ENCODE results near the gene NMRK1. TPM values are rescaled to one million over a fixed set of nuclear protein-coding genes. Genes with fewer than 3 reads are reported as not detected.

Gene NMRK1
- total RNA-seq, 1 donor from 2014 or later = 6.6 TPM

- H3K4me3 Mint-ChIP-seq = peak overlapping the region; percentile 92
- intact Hi-C loops (cut with micrococcal nuclease) = loop anchor here (1.0 to 10.0 kb wide), 11 partner anchors 18 to 1957 kb away; partner anchors contain the start of genes ANXA1, C9orf40, CARNMT1 and PCSK5
- H3K27me3 Mint-ChIP-seq = no peaks in the 10 kb centered on the region
- peaks cover 56% of the 10 kb centered on the region for H3K4me1 Mint-ChIP-seq
- H3K27ac Mint-ChIP-seq = peak overlapping the region; percentile 91
- no peak for DNase-seq
- H3K9me3 Mint-ChIP-seq = no peaks in the 10 kb centered on the region
- H3K36me3 Mint-ChIP-seq (ENCODE audit: low read depth) = peaks cover 18% of the 10 kb centered on the region
Observed at GRCh38 chr9:75088646-75089372, 854 bp upstream of the NMRK1 start.

DNA sequence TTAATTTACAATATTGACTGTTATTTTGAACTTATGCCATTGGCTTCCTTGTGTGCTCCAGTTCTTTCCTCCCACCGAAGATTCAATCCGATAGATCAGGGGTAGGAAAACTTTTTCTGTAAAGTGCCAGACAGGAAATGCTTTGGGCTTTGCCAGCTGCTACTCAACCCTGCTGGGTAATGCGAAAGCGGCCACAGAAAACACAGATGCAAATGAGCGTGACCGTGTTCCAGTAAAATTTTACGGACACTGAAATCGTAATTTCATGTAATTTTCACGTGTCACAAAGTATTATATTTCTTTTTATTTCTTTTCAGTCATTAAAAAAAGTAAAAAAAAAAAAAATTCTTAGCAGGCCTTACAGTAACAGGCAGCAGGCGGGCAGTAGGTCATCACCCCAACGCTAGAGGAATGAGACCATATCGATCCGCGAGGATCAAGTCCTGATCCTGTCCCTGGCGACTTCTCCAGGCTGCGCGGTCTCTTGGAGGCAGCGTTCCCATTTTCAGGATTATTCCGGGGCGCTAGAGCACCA is 599 bp downstream of the NMRK1 start:
- intact Hi-C loops (cut with micrococcal nuclease) = loop anchor here (5.0 to 10.0 kb wide), 7 partner anchors 40 to 1955 kb away; partner anchors contain the start of genes ANXA1, PCSK5 and RFK
- no peaks in the 10 kb centered on the region for H3K27me3 Mint-ChIP-seq
- no peaks in the 10 kb centered on the region for H3K9me3 Mint-ChIP-seq
- H3K36me3 Mint-ChIP-seq (ENCODE audit: low read depth) = peaks cover 15% of the 10 kb centered on the region
- peaks cover 51% of the 10 kb centered on the region for H3K4me1 Mint-ChIP-seq
- DNase-seq = peak; percentile 87
- H3K27ac Mint-ChIP-seq = peak overlapping the region; percentile 96
- H3K4me3 Mint-ChIP-seq = peak overlapping the region; percentile 94

GRCh38 chr9:75086541-75087288 is 1.2 kb downstream of the NMRK1 start:
- Mint-ChIP-seq H3K27ac (peak overlapping the region; percentile 75), H3K9me3 (no peaks in the 10 kb centered on the region), H3K4me3 (peak overlapping the region; percentile 94), H3K4me1 (peaks cover 47% of the 10 kb centered on the region), H3K27me3 (no peaks in the 10 kb centered on the region), H3K36me3 (ENCODE audit: low read depth) (peaks cover 19% of the 10 kb centered on the region)
- DNase-seq = no peak
- intact Hi-C loops (cut with micrococcal nuclease) = loop anchor here (5.0 to 10.0 kb wide), 7 partner anchors 41 to 1954 kb away; partner anchors contain the start of genes ANXA1, PCSK5 and RFK

DNA sequence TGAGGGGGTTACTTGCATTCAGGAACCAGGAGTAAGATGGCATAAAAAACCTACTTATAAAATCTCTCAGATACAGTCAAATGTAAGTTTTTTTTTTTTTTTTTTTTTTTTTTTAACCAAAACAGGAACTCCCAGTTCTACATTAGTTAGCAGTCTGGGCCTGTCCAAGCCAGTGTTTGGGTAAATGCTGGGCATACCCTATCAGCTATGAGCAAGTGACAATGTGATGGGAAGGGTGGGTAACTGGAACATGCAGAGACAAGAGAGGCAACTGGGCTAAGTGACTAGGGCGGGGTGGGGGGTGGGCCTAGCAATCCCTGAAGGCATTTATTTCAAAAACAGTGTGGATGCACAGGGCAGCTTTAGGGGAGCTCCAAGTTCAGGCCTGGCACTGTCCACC is 2.3 kb downstream of the NMRK1 start:
- intact Hi-C loops (cut with micrococcal nuclease) = loop anchor here (5.0 to 10.0 kb wide), 7 partner anchors 42 to 1953 kb away; partner anchors contain the start of genes ANXA1, PCSK5 and RFK
- Mint-ChIP-seq H3K9me3 (no peaks in the 10 kb centered on the region), H3K36me3 (ENCODE audit: low read depth) (peaks cover 15% of the 10 kb centered on the region), H3K27me3 (no peaks in the 10 kb centered on the region), H3K4me3 (peak overlapping the region; percentile 35), H3K4me1 (peaks cover 40% of the 10 kb centered on the region), H3K27ac (peak overlapping the region; percentile 46)
- DNase-seq = no peak

DNA sequence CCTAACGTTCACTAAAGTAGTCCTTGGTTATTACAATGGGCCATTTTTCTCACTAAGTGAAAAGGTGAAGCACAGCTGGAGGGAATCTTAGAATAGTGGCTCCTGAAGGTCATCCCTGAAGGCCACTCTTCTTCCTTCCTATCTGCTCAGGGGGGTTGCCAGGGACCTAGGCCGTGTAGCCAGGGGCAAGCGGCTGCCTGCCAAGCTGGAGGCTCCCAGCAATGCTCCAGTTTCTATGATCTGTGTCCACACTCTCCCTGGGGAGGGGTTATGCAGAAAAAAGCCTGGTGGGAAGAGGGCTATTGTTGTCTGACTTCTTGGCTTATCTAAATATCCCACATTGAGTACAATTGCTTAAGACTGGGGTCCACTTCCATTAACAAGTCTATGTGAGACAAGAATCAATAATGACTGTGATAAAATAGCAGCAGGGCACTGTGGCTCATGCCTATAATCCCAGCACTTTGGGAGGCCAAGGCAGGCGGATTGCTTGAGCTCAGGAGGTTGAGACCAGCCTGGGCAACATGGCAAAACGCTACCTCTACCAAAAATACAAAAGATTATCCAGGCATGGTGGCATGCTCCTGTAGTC is 3.8 kb downstream of the NMRK1 start:
- peaks cover 13% of the 10 kb centered on the region for H3K36me3 Mint-ChIP-seq (ENCODE audit: low read depth)
- H3K27ac Mint-ChIP-seq = no peak overlapping the region
- intact Hi-C loops (cut with micrococcal nuclease) = loop anchor here (10.0 kb wide), 1 partner anchor 1311 kb away; the partner anchor contains the start of gene RFK
- no peak for DNase-seq
- no peak overlapping the region for H3K4me3 Mint-ChIP-seq
- H3K9me3 Mint-ChIP-seq = no peaks in the 10 kb centered on the region
- no peaks in the 10 kb centered on the region for H3K27me3 Mint-ChIP-seq
- peaks cover 26% of the 10 kb centered on the region for H3K4me1 Mint-ChIP-seq

DNA sequence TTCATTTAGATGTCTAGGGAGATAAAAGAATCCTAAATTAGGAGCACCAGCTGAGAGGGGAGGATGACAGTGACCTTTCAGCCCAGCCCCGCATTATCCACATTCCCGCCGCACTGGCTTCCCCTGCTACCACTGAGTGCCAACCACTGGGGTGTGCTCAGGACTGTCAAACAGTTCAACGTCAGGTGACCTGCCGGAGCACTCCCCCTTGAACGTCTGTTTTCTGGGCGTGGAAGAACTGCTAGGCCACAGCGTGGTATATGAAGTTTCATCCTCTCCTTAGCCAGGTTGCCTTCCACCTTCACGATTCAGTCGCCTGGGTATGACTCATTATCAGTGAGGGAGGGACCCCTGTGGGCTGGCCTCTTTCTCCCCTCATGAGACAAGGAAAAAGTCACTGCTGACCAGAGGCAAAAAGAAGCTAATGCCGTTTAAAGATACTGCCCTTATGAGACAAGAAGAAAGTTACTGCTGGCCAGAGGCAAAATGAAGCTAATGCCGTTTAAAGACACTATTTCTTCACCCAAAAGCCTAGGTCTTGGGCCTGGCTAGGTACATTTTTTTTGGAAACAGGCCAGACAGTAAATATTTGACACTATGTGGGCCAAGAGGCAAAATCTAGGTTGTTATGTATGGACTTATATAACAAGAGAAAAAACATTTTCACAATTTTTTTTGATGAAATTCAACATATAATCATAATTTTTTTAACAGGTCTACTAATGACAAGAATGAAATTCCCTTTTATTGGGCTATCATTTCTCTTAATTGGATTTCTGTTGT is 4.6 kb downstream of the NMRK1 start:
- H3K4me1 Mint-ChIP-seq = peaks cover 23% of the 10 kb centered on the region
- no peak overlapping the region for H3K4me3 Mint-ChIP-seq
- H3K27me3 Mint-ChIP-seq = no peaks in the 10 kb centered on the region
- intact Hi-C loops (cut with micrococcal nuclease) = loop anchor here (10.0 kb wide), 1 partner anchor 1311 kb away; the partner anchor contains the start of gene RFK
- no peaks in the 10 kb centered on the region for H3K9me3 Mint-ChIP-seq
- peaks cover 11% of the 10 kb centered on the region for H3K36me3 Mint-ChIP-seq (ENCODE audit: low read depth)
- DNase-seq = no peak
- no peak overlapping the region for H3K27ac Mint-ChIP-seq

DNA sequence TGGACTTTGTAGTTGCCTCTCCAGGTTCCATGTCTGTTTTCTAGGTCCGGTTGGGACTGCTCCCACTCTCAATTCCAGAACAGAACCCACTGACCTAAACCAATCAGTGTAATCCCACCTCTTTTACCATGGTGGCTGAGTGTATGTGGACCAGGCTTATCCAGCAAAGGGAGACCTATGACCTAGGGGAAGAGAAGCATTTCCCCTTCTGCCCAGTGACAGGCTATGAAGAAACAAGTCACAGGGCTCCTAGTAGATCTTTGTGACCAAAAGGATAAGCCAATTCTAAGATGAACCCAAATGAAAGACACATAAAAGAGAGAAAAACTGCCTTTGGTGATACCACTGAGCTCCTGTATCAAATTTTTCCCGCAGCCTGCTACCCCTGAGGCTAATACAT is 6.3 kb downstream of the NMRK1 start:
- no peak overlapping the region for H3K27ac Mint-ChIP-seq
- H3K27me3 Mint-ChIP-seq = no peaks in the 10 kb centered on the region
- H3K4me3 Mint-ChIP-seq = no peak overlapping the region
- H3K4me1 Mint-ChIP-seq = peaks cover 21% of the 10 kb centered on the region
- intact Hi-C loops (cut with micrococcal nuclease) = loop anchor here (10.0 kb wide), 1 partner anchor 1313 kb away; the partner anchor contains the start of gene RFK
- H3K9me3 Mint-ChIP-seq = no peaks in the 10 kb centered on the region
- H3K36me3 Mint-ChIP-seq (ENCODE audit: low read depth) = peaks cover 13% of the 10 kb centered on the region
- DNase-seq = no peak

- peaks cover 22% of the 10 kb centered on the region for H3K4me1 Mint-ChIP-seq
- H3K4me3 Mint-ChIP-seq = no peak overlapping the region
- H3K27me3 Mint-ChIP-seq = no peaks in the 10 kb centered on the region
- intact Hi-C loops (cut with micrococcal nuclease) = no loop called here
- no peaks in the 10 kb centered on the region for H3K9me3 Mint-ChIP-seq
- H3K27ac Mint-ChIP-seq = no peak overlapping the region
- DNase-seq = no peak
- H3K36me3 Mint-ChIP-seq (ENCODE audit: low read depth) = peaks cover 19% of the 10 kb centered on the region
Observed at GRCh38 chr9:75072895-75073294, 15.1 kb downstream of the NMRK1 start.

DNA sequence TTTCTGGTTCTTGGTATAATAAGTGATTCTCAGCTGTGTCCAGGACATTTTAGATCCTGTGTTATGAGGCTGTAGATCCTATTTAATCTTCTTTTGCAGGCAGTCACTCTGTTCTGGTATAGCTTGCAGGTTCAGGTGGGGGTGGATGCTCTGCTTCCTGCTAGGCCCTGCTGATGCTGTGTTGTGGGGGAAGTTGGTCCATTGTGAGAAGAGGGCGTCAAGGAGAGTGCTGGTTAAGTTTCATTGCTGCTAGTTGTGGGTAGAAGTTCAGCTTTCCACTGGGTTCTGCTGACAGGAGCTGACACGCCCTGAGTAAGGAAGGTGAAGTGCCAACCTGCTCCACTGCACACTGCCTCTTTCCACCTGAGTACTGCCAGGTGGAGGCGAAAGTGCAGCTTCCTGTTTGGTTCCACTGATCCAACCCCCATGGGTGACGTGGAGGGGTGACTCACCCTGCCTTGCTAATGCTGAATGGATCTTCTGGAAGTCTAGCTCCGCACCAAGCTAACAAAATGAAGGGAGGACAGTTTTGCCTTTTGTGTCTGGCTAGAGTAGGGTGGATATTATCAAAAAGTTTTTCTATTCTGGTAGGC is 16.3 kb downstream of the NMRK1 start:
- H3K27me3 Mint-ChIP-seq = no peaks in the 10 kb centered on the region
- peak overlapping the region; percentile 12 for H3K27ac Mint-ChIP-seq
- peaks cover 18% of the 10 kb centered on the region for H3K36me3 Mint-ChIP-seq (ENCODE audit: low read depth)
- no peak overlapping the region for H3K4me3 Mint-ChIP-seq
- H3K4me1 Mint-ChIP-seq = peaks cover 20% of the 10 kb centered on the region
- intact Hi-C loops (cut with micrococcal nuclease) = loop anchor here (2.0 kb wide), 1 partner anchor 17 kb away; the partner anchor contains the start of genes NMRK1 and OSTF1
- no peaks in the 10 kb centered on the region for H3K9me3 Mint-ChIP-seq
- peak; percentile 79 for DNase-seq

DNA sequence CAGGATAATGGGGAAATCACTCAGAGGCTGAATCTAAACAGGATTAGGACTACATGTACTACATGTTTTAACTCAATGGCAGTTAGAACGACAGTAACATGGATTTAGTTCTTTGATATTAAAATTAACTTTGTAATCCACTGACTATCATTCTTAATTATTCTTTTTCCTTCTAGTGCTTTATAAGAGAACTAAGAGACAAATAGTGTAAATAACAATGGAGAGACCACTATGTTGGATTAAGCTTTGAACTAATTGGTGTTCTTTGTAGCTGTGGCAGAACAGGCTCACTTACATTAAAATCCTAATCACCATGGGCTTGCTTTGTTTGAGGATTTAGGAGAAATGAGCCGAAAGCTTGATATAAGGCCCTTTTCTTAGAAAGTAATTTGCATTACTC is 18.8 kb downstream of the NMRK1 start:
- Mint-ChIP-seq H3K4me3 (no peak overlapping the region), H3K4me1 (peaks cover 20% of the 10 kb centered on the region)

DNA sequence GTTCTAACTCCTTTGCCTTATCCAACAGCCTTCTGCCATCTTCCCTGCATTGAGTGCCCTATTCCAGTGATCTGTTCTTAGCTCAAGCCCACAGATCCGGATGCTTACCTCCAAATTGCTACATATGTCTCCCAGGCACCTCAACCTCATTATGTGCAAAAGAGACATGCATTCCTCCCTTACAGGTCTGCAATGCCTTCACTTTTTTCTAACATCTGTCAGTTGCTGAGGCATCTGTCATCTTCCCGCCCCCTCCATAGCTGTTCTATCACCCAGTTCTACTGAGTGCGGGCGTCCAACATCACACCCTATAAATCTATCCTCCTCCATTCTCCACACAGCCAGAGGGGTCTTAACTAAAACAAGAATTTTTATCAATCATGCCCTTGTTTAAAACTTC is 20.1 kb downstream of the NMRK1 start:
- Mint-ChIP-seq H3K36me3 (ENCODE audit: low read depth) (peaks cover 21% of the 10 kb centered on the region), H3K27ac (no peak overlapping the region), H3K4me3 (no peak overlapping the region), H3K27me3 (no peaks in the 10 kb centered on the region), H3K4me1 (peaks cover 19% of the 10 kb centered on the region), H3K9me3 (no peaks in the 10 kb centered on the region)
- DNase-seq = no peak
- intact Hi-C loops (cut with micrococcal nuclease) = no loop called here

More for the DNA sequence above, 18.8 kb downstream of the NMRK1 start:
- Mint-ChIP-seq H3K27me3 (no peaks in the 10 kb centered on the region), H3K36me3 (ENCODE audit: low read depth) (peaks cover 21% of the 10 kb centered on the region), H3K9me3 (no peaks in the 10 kb centered on the region), H3K27ac (no peak overlapping the region)
- intact Hi-C loops (cut with micrococcal nuclease) = no loop called here
- DNase-seq = no peak

GRCh38 chr9:75065510-75065909 is 22.4 kb downstream of the NMRK1 start:
- no peak for DNase-seq
- Mint-ChIP-seq H3K27me3 (no peaks in the 10 kb centered on the region), H3K4me3 (no peak overlapping the region), H3K4me1 (peaks cover 5% of the 10 kb centered on the region), H3K36me3 (ENCODE audit: low read depth) (peaks cover 21% of the 10 kb centered on the region), H3K27ac (no peak overlapping the region), H3K9me3 (no peaks in the 10 kb centered on the region)
- intact Hi-C loops (cut with micrococcal nuclease) = no loop called here
